NCI-H2196 (cell line): ENCODE data around the gene NEURL1.

Experiments
- DNase-seq: peaks from one replicate; lab custom pipeline; 2025; ENCODE audit not compliant: unreplicated experiment; lab: John Stamatoyannopoulos, UW

The NEURL1 gene, protein sequence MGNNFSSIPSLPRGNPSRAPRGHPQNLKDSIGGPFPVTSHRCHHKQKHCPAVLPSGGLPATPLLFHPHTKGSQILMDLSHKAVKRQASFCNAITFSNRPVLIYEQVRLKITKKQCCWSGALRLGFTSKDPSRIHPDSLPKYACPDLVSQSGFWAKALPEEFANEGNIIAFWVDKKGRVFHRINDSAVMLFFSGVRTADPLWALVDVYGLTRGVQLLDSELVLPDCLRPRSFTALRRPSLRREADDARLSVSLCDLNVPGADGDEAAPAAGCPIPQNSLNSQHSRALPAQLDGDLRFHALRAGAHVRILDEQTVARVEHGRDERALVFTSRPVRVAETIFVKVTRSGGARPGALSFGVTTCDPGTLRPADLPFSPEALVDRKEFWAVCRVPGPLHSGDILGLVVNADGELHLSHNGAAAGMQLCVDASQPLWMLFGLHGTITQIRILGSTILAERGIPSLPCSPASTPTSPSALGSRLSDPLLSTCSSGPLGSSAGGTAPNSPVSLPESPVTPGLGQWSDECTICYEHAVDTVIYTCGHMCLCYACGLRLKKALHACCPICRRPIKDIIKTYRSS

DNA sequence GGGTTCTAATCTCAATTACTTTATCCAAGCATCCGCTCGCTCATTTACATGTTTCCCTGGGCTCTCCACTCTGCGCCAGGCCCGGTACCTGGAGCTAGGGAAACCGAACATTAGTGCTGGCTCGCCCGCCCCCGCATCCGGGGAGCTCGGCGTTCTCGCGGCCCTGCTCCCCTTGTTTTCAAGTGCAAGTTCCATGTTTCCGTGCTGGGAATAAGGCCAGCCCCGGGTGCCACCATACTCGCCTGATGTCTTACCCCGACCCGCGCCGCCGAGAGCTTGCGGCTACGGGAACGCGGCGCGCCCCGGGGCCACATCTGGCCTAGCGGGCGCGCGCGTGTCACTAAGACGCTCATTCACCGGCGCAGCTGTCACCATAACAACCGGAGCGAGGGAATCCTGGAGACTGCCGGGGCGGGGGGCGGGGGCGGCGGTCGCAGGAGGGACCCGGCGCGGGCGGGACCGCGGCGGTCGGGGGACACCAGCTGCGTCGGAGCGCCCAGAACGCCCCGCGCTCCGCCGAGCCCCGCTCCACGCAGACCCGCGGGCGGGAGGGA is at the start of gene NEURL1:
TSS of gene NEURL1 (plus strand) at position 344 of the 554 bp plus-strand sequence. CDS start 683 bp downstream, outside the sequence.
- peak; percentile 14 for DNase-seq

DNA sequence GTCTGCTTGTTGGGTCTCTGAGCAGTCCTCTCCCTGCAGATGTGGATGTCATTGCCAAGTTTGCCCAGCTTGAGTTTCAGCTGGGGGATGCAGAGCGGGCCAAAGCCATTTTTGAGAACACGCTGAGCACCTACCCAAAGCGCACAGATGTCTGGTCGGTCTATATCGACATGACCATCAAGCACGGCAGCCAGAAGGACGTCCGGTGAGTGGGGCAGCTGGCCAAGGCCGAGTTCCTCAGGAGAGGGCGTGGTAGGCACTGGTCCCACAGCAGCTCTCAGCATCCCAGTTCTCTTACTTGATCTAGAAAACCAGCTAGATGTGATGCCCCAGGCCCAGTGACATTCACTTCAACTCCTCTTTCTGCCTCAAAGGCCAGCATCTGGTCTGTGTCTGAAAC is 49.0 kb upstream of the NEURL1 start:
- DNase-seq, result no peak

DNA sequence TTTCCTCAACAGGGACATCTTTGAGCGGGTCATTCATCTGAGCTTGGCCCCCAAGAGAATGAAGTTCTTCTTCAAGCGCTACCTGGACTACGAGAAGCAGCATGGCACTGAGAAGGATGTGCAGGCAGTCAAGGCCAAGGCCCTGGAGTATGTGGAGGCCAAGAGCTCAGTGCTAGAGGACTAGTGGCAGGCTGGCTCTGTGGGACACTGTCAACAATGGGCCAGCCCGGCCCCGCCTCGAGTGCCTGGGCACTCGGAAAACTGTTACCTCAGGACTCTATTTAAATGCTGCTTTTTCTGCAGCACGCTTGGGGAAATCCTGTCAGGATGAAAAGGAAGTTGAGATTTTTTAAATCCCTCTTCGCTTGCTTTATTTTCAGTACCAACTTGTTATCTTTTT is 48.1 kb upstream of the NEURL1 start:
- DNase-seq, result no peak

DNA sequence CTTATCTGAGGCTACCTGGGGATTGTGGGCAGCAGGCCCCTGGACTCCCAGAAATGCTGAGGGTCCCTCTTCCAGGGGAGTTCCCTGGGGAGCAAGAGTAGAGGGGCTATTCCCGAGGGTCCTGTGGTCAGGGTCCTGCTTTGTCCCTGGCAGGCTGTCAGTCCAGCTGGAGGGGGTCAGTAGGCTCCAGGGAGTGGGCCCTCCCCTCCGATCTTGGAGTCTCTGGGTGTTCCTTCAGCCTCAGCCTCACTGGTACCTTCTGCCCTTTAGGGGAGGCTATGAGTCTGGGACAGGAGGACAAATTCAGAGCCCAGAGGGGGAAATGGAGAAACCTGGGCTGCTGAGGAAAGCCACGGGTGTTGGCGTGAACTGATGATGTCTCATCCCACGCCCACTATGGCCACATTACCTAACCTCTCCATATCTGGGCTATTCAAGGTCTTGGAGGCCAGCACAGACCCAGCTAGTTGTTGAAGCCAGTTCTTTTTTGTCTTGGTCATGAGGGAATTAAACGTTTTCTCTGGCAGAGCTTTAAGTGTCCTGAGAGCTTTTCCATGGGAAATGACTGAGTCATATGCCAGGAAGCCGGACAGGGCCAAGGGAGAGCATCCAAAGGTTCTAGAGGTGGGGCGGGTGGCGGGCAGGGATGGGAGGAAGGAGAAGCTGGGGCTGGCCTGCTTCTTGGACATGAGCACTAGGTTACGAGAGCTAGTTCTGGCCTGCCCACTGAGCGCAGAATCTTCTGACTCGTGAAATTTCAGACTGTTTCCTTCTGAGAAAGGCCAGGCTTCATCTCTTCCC is 47.5 kb upstream of the NEURL1 start:
- DNase-seq, result no peak

DNA sequence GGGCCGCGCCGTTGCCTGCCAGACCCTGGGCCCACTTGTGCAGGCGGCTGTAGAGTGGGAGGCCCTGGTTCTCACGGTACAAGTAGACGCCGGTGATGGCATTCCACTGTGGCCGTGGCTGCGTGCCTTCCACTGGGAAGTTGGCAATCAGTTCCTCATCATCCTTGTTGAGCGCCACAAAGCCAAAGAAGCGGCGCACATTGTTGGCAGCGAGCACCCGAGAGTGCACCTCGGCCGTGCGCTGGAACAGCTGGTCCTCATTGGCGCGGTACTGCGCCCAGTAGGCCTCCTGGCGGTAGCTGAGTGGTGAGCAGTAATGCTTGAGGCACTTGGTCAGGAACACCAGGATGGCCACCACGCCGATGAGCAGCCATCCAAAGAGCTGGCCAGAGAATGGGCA is 46.3 kb upstream of the NEURL1 start:
- DNase-seq, result no peak

DNA sequence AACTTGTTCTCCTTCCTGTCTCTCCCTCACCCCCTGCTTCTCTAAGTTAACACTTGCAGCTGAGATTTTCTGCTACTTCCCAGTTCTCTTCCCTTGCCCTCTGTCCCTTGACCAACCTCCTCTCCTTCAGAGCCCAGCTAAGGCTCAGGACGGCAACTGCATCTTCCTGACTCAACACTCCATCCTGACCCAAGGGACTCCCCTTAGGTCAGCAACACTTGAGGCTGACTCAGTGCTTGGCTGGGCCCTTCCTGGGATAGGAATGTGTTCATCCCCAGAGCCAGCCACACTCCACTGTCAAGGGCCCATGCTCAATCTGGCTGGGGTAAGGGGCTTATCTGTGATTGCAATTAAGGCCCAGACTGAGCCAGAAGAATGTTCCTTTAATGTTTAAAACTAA is 44.8 kb upstream of the NEURL1 start:
- no peak for DNase-seq

DNA sequence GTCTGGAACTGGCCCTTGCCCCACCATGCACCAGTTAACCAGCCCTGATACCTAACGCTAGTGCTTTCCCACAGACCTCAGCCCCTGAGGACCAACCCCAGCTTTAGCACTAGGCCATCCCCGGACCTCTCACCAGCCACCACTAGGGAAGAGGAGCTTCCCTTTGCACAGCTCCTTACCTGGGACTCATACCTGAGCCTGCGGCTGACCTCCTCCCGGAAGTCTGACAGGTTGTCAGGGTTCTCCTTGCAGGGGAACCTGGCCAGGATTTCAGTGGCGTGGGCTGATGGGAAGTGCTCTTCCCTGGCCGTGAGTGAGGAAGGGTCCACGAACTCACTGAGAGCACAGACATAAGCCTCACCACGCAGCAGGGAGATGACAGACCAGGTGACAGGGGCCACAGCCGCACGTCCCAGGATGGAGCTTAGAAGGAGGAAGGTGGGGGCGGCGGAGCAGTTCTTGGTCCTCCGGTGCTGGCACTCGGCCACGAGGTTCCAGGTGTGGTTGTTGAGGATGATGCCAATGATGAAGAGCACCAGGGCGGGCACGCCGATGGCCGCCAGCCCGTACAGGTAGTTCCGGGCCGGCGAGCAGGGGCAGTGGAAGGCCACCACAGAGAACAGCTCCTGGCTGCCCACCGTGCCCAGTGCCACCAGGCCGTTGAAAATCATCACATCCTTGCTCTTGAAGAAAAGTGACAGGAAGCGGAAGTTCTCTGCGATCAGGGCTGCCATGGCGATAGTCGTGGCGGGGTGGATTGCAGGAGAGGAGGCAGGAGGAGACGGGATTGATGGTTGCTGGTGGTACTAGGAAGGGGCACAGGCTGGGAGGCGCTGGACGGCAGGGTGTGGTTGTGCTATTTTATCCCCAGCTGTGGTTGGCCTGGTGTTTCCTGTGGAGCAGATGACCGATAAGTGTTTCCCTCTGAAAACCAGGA is 44.0 kb upstream of the NEURL1 start:
- no peak for DNase-seq

DNA sequence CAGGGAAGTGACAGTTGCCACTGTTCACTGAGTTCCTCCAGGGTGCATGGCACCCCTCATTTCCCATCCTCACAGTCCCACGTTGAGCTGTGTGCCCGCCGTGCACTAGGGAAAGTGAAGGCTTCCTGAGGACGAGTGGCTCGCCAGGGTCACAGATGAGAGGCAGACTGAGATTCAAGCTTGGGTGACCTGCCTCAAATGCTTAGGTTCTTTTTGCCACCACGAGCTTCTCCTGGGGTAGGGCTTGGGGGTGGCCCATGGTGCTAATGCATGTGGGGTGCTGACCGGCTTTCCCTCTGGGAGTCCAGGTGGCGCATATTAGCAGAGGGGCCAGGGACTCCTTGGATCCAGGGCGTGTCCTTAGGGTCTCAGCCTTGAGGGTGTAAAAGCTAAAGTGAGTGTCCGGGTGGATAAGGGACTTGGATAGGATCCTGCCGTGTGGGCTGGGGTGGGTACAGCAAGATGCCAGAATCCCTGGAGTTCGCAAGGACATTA is 43.3 kb upstream of the NEURL1 start:
- DNase-seq, result no peak

DNA sequence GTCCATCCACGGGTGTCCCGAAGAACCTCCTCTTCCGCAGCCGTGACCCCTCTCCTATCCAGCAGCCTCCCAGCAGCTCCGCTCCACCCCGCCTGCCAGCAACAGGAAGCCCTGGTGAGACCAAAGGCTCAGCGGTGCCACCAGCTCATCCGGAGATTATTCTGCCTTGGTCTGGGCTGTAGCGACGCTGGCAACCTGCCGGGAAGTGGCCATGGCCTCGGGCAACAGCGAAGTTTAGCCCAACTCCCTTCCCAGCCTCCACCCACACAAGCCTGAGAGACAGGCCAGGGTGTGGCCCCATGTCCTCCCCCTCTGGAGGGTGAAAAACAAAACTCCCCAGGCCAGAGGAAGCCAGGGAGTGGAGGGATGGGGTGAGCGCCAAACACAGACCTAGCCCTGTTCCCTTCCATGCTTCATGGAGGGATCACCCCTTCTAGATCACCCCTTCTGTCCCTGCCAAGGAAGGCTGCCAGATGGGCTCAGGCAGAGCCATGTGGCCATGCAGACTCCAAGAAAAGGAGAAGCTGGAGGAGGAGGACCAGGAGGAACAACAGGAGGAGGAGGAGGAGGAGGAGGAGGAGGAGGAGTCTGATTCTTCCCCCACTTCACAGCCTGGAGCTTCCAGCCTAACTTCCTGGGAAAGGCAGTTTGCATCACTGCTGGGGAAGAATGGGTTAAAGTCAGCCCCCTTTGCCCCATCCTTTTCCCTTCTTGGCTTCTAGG is 42.3 kb upstream of the NEURL1 start:
- no peak for DNase-seq

DNA sequence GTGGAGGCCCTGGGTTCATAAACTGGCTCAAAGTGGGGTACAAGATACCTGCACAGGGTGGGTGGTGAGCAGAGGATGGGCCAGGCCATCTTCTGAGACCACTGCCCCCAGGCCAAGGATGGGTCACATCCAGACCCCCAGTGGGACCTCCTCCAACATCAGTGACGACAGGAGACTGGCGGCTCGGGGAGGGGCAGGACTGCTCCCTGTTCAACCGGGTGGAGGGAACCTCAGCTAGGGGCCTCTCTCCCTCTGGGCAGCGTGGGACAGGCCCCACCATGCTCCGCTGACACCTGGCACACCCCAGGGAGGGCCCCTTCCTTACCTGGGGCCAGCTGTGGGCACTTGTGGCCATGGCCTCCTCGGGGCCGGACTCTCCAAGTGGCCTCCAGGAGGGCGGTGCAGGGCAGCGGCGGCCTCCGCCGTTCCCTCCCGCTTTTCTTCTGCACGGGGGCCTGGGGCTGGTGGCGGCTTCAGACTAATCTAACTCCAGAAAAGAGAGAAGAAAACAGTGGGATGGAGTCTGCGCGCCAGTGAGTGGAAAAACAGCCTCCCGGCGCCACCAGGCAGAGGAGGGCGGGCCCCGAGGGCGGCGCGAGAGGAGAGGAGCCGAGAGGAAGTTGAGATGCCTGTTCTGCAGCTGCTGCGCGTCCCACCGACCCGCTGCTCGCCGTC is 41.5 kb upstream of the NEURL1 start, which contains the start of gene CALHM2:
TSS of gene CALHM2 (minus strand) at position 540 of the 675 bp plus-strand sequence. CDS start 2,429 bp downstream, outside the sequence.
- DNase-seq, result no peak

DNA sequence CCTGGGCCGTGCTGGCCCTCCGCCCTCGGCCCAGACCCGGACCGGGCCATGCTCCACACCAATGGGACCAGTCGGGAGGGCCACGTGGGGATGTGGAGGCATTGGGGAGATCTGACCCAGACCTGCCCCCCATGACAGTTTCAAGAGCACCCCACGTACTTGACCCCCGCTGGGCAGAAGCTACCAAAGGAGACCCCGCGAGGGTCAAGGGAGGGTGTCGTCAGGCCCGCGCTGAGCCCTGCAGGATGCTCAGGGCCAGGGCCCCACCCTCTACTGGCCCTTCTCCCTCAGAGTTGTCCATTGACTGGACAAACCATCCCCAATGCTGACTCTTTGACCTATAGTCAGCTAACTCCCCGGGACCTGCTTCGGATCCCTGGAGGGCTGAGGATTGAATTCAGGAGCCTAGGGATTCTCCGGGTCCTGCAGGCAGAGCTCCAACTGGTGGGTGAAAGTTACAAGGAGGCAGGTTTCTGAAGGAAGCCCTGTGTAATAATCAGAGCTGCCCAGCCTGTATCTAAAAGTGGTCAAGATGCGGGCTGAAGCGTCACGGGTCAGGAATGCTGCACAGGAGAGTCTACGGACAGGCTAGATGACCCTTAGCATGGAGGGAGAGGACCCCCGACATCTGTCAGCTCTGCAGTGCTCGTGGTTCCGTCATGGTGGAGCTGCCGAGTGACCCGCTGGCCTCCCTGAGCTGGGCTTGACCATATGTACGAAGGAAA is 40.8 kb upstream of the NEURL1 start:
- DNase-seq, result no peak

DNA sequence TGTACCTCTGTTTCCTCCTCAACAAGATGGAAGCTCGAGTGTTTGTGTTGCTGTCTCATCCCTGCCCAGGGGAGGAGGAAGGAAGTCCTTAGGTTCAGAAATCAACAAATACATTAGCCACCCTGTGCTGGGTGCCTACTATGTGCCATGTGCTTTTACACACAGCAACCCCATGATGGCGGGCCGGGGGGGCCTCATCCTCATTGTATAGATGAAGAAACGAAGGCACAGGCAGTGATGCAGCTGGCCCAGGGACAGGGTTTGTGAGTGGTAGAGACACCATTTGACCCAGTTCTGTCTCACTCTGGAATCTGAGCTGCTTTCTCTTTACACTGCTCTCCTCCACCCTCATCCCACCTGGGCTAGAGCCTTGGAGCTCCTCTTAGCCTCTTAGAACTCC is 39.5 kb upstream of the NEURL1 start:
- no peak for DNase-seq

DNA sequence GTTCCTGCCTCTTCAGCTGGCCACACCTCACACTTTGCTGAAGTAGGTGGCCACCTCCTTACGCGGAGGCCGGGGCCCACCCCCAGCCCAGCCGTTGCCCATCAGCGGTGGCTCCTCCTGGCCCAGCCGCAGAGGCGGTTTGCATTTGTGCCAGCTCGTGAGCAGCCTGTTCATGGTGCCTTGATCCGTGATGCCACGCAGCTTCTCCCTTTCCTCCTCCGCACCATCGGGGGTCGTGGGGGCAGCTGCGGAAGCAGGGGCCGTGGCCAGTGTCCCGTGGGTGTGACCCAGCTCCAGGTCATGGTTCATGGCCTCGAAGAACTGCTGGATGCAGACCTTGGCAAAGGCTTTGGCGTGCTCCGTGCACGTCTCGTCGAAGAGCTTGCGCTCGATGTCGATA is 38.3 kb upstream of the NEURL1 start:
- no peak for DNase-seq

DNA sequence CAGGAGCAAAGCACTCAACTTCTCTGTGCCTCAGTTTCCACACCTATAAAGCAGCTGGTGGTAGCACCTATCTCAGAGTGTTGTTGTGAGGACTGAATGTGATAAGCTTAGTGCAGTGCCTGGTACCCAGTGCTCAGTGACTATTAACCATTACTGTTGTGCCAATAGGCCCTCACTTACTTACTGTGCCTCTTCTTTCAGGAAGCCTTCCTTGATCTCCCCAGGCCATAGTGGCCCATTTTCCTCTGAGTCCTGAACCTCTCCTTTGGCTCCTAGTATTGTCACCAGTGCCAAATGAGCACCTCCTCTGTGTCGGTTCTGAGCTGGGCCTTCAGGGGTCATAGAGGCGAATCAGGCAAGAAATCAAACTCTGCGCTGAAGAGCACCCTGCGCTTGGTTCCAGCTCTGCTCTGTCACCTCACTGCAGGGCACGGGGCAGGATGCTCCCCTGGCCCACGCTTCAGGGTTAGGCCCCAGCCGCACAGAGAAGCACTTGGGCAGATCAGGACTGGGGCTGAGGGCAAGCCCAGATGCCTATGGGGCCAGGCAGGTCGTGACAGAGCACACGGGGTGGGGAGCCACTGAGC is 37.3 kb upstream of the NEURL1 start:
- no peak for DNase-seq

DNA sequence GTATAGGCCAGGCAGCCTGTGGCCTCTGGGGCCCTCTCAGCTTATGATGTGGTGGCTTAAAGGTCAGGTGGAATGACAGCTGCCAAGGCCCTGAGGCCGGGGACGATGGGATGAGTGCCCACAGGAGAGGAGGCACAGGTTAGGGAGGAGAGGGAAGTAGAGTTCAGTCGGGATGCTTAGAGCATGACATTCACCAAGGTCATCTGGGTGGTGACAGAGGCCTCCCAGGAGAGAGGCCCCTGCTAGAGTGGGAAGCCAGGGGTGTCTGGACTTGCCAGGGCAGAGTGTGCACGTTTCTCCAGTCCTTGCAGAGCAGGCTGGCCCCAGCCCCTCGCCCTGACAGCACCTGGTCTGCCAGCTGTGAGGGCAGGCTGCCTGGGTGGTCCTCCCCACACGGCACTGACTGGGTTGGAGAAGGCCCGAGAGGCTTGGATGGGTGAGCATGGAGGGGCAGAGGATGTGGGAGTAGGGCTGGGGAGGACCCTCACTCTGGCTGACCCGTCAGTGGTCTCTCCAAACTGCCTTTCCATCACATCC is 36.3 kb upstream of the NEURL1 start:
- DNase-seq, result no peak

DNA sequence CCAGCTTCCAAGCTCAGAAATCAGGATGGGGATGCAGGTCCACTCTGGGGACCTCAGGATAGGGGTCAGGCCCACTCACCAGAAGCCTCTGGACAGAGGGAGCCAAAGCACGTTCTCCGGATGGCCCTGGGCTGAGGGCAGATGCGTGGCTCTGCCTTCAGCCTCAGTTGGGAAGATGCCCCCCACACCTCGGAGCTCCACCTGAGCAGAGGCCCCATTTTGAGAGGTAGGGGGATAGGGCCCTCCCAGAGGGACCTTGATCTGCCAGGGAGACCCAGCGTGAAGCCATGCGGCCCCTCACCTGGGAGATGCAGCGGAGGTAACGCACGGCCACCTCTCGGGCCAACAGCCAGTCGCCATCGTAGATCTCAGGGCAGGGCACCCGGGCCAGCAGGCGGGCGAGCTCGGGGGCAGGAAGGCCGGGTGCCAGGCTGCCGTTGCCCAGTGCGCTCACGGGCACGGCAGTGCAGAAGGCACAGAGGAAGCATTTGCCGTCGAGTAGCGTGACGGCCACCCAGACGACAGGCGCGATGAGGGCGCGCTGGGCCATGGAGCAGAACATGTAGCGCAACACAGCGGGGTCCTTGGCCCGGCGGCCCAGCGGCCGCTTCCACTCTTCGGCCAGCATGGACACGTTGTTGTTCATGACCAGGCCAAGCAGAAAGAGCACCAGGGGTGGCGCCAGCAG is 35.5 kb upstream of the NEURL1 start:
- DNase-seq, result no peak

DNA sequence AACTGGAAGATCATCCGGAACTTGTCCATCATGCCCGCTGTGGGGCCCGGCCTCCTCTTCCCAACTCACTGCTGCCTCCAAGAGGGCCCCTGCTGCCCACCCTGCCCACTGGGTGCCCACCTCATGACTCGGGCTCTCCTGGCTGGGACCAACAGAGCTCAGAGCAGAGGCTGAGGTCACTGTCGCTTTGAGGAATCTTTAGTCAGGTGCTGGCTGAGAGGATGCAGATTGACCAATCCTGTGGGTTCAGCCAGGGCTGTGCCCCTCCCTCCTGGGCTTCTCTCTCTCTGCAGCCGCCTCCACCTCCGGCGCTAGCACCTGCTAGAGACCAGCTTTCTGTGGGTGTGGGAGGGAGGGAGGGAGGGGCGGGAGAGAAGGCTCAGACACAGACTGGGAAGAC is 34.8 kb upstream of the NEURL1 start, which contains the start of gene CALHM1:
TSS of gene CALHM1 (minus strand) at position 181 of the 400 bp plus-strand sequence. CDS start at position 32, 149 bp downstream.
- DNase-seq, result peak; percentile 72
